ENCODE measurements around the gene FAIM2. TPM values are rescaled to one million over a fixed set of nuclear protein-coding genes. Genes with fewer than 3 reads are reported as not detected.

FAIM2 gene
- total RNA-seq, 2 experiments from 2014 or later, result 0.22 to 0.56 TPM

DNA sequence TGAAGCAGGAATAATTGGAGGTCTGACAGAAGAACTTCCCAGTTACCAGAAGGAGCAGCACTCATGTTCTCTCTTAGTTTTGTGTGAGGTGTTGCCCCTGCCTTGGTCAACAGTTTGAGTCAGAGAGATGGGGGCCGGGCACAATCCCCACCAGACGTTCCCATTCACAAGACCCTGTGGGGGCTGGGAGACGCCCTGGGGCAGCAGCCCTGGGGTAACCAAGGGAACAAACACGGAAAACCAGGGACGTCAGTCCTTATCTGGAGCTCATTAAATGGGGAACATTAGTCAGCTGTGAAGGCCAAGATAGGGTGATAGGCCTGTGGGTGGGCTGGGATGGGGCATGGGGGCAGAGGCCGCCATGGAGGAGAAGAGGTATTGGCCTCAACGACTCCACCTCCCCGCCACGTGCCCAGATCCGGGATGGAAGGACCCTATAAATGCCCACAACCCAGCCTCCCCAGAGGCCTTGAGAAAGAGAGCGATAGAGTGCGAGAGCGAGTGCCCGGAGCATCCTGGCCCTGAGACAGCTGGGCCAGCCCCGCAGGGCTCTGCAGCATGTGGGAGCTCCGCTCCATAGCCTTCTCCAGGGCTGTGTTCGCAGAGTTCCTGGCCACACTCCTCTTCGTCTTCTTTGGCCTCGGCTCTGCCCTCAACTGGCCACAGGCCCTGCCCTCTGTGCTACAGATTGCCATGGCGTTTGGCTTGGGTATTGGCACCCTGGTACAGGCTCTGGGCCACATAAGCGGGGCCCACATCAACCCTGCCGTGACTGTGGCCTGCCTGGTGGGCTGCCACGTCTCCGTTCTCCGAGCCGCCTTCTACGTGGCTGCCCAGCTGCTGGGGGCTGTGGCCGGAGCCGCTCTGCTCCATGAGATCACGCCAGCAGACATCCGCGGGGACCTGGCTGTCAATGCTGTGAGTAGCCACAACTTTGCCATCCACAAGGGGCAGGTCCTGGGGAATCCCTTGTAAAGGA is 46.9 kb upstream of the FAIM2 start, which contains the start of gene AQP2:
AQP2 (plus strand) TSS at position 465 of the 979 bp plus-strand sequence; CDS start at position 559, 94 bp downstream.
- Mint-ChIP-seq H3K36me3 (ENCODE audit: low read depth) (no peaks in the 10 kb centered on the region), H3K27me3 (peaks cover 12% of the 10 kb centered on the region), H3K9me3 (no peaks in the 10 kb centered on the region), H3K4me1 (ENCODE audit: low read depth) (peaks cover 11% of the 10 kb centered on the region), H3K4me3 (no peak within 1 kb of the TSS), H3K27ac (no peak within 1 kb of the TSS)
- ATAC-seq, result no peak
- CTCF ChIA-PET, result interaction anchor here (1.2 to 6.3 kb wide), 5 partner anchors 15 to 173 kb away, joined by 3 to 128 read pairs (median 3); partner anchors contain the start of gene AQP5
- intact Hi-C loops (cut with micrococcal nuclease), result no loop called here
- POLR2A ChIA-PET, result no interaction called here
- no peak for TF ChIP-seq CTCF (IDR thresholded peaks at IDR 0.05)
- DNase-seq, result no peak

DNA sequence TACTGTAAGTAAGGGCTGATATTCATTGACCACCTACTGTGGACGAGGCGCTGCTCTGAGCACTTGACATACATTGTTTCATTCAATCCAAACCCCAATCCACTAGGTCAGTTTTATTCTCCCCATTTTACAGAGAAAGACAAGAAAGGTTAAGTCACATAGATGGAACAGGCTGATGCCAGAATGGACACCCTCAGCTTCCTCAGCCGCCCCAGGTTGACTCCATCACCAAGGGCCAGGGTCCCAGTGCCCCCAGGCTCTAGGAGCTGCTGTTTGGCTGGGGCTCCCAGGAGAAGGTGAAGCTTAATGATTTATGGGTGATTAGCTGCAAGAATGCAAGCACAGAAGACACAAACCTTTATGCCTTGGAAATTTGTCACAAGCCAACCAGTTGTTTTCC is 46.2 kb upstream of the FAIM2 start:
- ChIA-PET POLR2A (interaction anchor here (0.9 kb wide), 1 partner anchor 17 kb away, joined by 3 read pairs; no protein-coding TSS in a partner anchor), CTCF (interaction anchor here (0.9 to 6.3 kb wide), 5 partner anchors 13 to 172 kb away, joined by 3 to 128 read pairs (median 3); partner anchors contain the start of gene AQP5)
- no peak for TF ChIP-seq CTCF (IDR thresholded peaks at IDR 0.05)
- H3K4me3 Mint-ChIP-seq, result no peak overlapping the region
- peaks cover 10% of the 10 kb centered on the region for H3K27me3 Mint-ChIP-seq
- peaks cover 18% of the 10 kb centered on the region for H3K4me1 Mint-ChIP-seq (ENCODE audit: low read depth)
- no peaks in the 10 kb centered on the region for H3K9me3 Mint-ChIP-seq
- no peak for DNase-seq
- no peaks in the 10 kb centered on the region for H3K36me3 Mint-ChIP-seq (ENCODE audit: low read depth)
- H3K27ac Mint-ChIP-seq, result no peak overlapping the region
- no peak for ATAC-seq
- intact Hi-C loops (cut with micrococcal nuclease), result no loop called here

DNA sequence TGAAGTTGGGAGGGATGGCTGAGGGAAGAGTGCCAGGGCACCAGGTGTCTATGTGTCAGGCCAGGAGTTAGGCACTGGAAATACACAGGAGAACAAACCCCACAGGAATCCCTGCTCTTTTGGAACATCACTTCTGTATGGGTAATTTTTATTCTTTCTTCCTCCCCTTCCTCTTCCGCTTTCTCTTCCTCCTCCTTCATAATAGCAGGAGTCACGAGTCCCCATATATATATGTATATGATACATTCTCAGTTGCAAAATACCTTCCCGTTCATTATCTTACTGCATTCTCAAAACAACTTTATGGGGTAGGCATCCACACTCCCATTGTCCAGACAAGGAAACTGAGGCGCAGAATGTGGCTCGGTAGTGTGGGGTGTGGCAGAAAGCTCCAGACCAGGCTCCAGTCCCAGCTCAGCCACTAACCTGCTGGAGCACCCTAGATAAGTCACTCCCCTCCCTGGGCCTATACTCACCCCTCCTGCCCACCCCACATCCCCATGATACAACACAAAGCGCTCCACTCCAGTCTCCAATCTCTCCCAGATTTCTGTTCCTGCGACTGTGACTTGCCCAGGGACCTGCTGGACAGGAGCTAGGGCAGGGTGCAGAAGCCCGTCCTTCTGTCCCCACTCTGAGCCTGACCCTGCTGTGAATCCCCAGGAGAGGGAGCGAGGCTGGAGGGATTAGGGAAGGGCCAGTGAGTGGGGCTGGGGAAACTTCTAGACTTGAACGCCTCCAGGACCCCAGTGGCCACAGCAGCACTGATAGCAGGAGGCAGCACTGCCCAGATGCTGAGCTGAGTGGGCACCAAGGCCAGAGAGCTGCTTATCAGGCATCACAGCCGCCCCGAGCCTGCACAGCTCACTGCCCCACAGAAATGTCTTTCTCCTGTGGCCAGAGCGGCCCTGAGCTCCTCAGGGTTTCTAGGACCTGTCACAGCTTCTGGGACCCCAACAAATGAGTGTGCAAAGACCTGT is 45.5 kb upstream of the FAIM2 start:
- no peak overlapping the region for H3K4me3 Mint-ChIP-seq
- TF ChIP-seq CTCF (IDR thresholded peaks at IDR 0.05), result no peak
- H3K9me3 Mint-ChIP-seq, result no peaks in the 10 kb centered on the region
- no peak for ATAC-seq
- ChIA-PET POLR2A (interaction anchor here (0.9 kb wide), 1 partner anchor 18 kb away, joined by 3 read pairs; no protein-coding TSS in a partner anchor), CTCF (interaction anchor here (0.9 to 6.3 kb wide), 4 partner anchors 12 to 107 kb away, joined by 3 to 128 read pairs (median 4); partner anchors contain the start of gene AQP5)
- H3K27ac Mint-ChIP-seq, result no peak overlapping the region
- H3K4me1 Mint-ChIP-seq (ENCODE audit: low read depth), result peaks cover 23% of the 10 kb centered on the region
- intact Hi-C loops (cut with micrococcal nuclease), result no loop called here
- DNase-seq, result no peak
- H3K36me3 Mint-ChIP-seq (ENCODE audit: low read depth), result no peaks in the 10 kb centered on the region
- peaks cover 3% of the 10 kb centered on the region for H3K27me3 Mint-ChIP-seq

GRCh38 chr12:49947593-49948226 is 44.0 kb upstream of the FAIM2 start:
- no peak for ATAC-seq
- Mint-ChIP-seq H3K27ac (no peak overlapping the region), H3K4me3 (no peak overlapping the region), H3K9me3 (no peaks in the 10 kb centered on the region), H3K36me3 (ENCODE audit: low read depth) (no peaks in the 10 kb centered on the region), H3K27me3 (no peaks in the 10 kb centered on the region), H3K4me1 (ENCODE audit: low read depth) (peaks cover 25% of the 10 kb centered on the region)
- ChIA-PET POLR2A (interaction anchor here (0.7 kb wide), 1 partner anchor 12 kb away, joined by 3 read pairs; no protein-coding TSS in a partner anchor), CTCF (interaction anchor here (0.9 to 6.3 kb wide), 5 partner anchors 11 to 80 kb away, joined by 3 to 128 read pairs (median 5); partner anchors contain the start of gene AQP5)
- no peak for DNase-seq
- intact Hi-C loops (cut with micrococcal nuclease), result no loop called here
- TF ChIP-seq CTCF (IDR thresholded peaks at IDR 0.05), result no peak

Measured in activated CD8-positive, alpha-beta T cell treated with anti-CD3 and anti-CD28 coated beads for 36 hours (primary cell).